Epithelial cell of esophagus (primary cell): ENCODE data around the gene ARFGEF3.
A peak's percentile ranks its signal among the peaks of the same experiment; 100 is the strongest.

Experiments used
- DNase-seq: peaks from one replicate; pipeline ENCODE4 v3.0.0; 2010; ENCODE audit warnings: low read depth
- H3K4me3 ChIP-seq: 2 replicates; pipeline ENCODE4 v1.5.1; 2011; ENCODE audit warnings: mild to moderate bottlenecking, low read length, control low read depth
- TF ChIP-seq, protein P1 (sequence below): IDR thresholded peaks from 2 replicates; pipeline ENCODE4 v1.5.1; 2011; ENCODE audit warnings: low read depth, mild to moderate bottlenecking, low read length, control low read depth, inconsistent platforms; ENCODE audit not compliant: insufficient read depth; ENCODE audit errors: missing control alignments

The ARFGEF3 gene, protein sequence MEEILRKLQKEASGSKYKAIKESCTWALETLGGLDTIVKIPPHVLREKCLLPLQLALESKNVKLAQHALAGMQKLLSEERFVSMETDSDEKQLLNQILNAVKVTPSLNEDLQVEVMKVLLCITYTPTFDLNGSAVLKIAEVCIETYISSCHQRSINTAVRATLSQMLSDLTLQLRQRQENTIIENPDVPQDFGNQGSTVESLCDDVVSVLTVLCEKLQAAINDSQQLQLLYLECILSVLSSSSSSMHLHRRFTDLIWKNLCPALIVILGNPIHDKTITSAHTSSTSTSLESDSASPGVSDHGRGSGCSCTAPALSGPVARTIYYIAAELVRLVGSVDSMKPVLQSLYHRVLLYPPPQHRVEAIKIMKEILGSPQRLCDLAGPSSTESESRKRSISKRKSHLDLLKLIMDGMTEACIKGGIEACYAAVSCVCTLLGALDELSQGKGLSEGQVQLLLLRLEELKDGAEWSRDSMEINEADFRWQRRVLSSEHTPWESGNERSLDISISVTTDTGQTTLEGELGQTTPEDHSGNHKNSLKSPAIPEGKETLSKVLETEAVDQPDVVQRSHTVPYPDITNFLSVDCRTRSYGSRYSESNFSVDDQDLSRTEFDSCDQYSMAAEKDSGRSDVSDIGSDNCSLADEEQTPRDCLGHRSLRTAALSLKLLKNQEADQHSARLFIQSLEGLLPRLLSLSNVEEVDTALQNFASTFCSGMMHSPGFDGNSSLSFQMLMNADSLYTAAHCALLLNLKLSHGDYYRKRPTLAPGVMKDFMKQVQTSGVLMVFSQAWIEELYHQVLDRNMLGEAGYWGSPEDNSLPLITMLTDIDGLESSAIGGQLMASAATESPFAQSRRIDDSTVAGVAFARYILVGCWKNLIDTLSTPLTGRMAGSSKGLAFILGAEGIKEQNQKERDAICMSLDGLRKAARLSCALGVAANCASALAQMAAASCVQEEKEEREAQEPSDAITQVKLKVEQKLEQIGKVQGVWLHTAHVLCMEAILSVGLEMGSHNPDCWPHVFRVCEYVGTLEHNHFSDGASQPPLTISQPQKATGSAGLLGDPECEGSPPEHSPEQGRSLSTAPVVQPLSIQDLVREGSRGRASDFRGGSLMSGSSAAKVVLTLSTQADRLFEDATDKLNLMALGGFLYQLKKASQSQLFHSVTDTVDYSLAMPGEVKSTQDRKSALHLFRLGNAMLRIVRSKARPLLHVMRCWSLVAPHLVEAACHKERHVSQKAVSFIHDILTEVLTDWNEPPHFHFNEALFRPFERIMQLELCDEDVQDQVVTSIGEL (N-terminal part only)

DNA sequence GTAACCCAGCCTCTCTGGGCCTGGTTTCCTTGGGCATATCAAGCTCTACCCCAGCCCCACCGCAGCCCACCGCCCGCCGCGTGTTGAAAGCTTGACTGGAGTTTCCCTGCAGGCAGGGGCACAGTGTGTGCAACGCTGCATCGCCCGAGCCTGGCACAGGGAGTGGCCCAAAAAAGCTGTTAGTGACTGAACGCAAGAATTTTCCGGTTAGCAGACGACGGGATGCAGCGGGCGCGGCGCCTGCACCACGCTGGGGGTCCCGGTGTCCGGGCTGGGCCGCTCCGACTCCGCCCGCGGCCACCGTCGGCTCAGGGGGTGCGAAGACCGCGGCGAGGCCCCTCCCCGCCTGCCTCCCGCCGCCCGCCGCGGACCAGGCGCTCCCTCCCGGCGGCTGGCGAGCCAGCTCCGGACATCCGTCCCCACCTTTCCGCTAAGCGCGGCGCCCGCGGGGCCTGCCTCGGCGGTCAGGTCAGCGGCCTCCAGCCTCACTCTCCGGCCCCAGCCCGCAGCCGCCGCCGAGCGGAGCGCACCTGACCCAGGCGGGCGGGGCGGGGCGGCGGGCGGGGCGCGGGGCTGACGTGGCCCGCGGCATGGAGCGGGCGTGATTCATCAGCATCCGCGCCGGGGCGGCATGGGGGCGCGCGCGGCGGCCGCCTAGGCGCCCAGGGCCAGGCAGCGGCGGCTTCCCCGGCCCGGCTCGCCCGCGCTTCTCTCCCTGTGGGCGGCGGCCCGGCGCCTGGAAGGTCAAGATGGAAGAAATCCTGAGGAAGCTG, at the start of gene ARFGEF3:
Gene ARFGEF3, plus strand, starts transcription at position 602 of the 773 bp plus-strand sequence. Its CDS starts 148 bp downstream, at position 750.
- TF ChIP-seq, protein P1, sequence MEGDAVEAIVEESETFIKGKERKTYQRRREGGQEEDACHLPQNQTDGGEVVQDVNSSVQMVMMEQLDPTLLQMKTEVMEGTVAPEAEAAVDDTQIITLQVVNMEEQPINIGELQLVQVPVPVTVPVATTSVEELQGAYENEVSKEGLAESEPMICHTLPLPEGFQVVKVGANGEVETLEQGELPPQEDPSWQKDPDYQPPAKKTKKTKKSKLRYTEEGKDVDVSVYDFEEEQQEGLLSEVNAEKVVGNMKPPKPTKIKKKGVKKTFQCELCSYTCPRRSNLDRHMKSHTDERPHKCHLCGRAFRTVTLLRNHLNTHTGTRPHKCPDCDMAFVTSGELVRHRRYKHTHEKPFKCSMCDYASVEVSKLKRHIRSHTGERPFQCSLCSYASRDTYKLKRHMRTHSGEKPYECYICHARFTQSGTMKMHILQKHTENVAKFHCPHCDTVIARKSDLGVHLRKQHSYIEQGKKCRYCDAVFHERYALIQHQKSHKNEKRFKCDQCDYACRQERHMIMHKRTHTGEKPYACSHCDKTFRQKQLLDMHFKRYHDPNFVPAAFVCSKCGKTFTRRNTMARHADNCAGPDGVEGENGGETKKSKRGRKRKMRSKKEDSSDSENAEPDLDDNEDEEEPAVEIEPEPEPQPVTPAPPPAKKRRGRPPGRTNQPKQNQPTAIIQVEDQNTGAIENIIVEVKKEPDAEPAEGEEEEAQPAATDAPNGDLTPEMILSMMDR = no peak
- peak within 1 kb of the TSS; percentile 57 for H3K4me3 ChIP-seq
- DNase-seq = peak; percentile 70

DNA sequence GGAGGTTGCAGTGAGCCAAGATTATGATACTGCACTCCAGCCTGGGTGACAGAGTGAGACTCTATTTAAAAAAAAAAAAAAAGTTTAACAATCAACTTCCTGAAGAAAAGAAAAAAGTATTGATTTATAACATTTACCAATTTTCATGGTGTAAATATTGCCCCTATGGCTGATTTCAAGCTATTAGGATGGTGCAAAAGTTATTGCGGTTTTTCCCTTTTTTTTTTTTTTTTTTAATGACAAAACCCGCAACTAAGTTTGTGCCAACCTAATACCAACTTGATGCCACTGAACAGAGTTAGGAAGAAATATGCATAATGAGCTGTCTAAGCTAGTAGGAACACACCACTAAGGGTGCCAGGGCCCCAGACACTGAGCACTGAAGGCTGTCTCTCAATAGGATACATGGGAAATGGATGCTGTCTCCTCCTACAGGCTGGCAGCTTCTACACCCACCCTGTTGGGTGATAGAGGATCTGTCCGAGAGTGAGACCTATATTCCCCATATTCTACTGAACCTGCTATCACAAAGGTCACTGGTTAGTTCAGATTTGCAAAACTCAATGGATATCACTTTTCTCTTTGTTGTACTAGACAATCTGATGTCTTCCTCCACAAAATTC, 48.0 kb upstream of the ARFGEF3 start:
- TF ChIP-seq, protein P1 = no peak
- no peak for DNase-seq
- H3K4me3 ChIP-seq = no peak overlapping the region

DNA sequence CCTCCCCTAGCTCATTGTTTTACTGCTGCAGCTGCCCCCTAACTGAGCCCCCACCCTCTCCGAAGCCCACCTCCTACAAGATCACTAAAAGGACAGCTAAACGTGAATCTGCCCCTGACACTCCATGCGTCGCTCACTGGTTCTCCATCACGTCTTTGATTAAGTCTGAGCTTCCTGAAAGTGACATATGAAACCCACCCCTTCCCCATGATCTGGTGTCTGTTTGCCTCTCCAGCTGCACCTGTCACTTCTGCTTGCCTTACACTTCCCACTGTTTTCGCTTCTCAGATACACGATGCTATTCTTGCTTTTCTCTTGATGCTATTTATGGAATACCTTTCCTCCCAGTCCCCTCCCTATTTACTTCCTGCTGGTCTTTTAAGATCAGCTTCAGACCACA, 46.5 kb upstream of the ARFGEF3 start:
- H3K4me3 ChIP-seq = no peak overlapping the region
- TF ChIP-seq, protein P1 = no peak
- no peak for DNase-seq

DNA sequence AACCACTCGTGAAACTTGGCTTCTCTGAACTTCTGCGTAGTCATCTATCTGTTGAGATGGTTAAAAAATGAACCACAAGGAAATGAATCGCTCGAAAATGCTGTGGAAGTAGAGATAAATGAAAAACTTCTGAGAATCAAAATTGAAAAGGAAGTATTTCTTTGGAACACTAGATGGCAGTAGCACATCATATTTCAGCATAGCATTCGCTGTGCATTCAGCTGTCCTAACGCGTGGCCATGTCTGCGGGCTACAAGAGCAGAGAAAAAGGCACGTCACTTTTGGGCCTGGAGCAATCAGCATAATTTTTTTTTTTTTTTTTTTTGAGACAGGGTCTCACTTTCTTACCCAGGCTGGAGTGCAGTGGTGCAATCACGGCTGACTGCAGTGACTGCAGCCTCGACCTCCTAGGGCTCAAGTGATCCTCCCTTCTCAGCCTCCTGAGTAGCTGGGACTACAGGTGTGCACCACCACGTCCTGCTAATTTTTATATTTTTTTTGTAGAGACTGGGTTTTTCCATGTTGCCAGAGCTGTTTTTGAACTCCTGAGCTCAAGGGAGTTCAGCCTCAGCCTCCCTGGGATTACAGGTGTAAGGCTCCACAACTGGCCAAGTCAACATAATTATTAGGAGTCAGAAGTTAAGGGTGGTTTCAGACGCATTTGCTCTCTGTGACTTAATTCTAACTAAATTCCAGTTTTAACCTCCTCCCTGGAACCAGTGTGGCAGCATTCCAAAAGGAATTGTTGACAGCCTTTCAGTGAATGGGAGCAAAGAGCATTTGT, 45.7 kb upstream of the ARFGEF3 start:
- H3K4me3 ChIP-seq = no peak overlapping the region
- peak; percentile 77 for DNase-seq
- TF ChIP-seq, protein P1 = peak; percentile 61

DNA sequence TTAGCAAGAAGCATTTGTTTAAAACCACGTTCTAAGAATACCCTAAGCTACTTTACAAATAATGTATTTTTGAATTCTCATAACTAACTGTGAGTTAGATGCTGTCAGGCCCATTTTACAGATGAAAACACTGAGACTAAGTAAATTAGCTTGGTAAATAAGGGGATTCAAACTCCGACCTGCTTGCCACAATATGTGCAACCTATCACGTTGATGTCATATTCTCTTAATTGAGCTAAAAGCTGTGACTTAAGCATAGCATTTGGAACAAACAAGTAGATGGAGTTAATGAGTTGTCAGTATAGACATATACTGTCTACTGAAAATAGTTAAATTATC, 45.1 kb upstream of the ARFGEF3 start:
- H3K4me3 ChIP-seq = no peak overlapping the region
- no peak for DNase-seq
- TF ChIP-seq, protein P1 = no peak
